Adrenal gland (tissue), 5 donors: ENCODE results near the gene GCNT2.

Experiments
- CTCF ChIP-seq, 6 experiments: fragments of 450-650 bp in 4 of 6; fragments of 200-600 bp in 2 of 6; sonication (generic) in 1 of 6; IDR thresholded peaks; 1 replicate in 5 of 6; 2 replicates in 1 of 6; pipeline versions ENCODE4 v1.5.1 to v1.8.0; 2016 to 2021; ENCODE audit warnings: antibody characterized with exemption in 6 of 6, mild to moderate bottlenecking in 2 of 6, moderate library complexity in 1 of 6
- POLR2A ChIP-seq, 2 donors: fragments of 450-650 bp; IDR thresholded peaks; one replicate each; pipeline ENCODE4 v1.6.1; 2017; ENCODE audit warnings: antibody characterized with exemption in 2 of 2, mild to moderate bottlenecking in 2 of 2, moderate library complexity in 1 of 2
- donor health status: DM: no; HTN: no; CAD: no.

GRCh38 chr6:10507298-10507697 lies 13.9 kb upstream of the GCNT2 start:
- no peak for TF ChIP-seq POLR2A (IDR thresholded peaks at IDR 0.05)
- TF ChIP-seq CTCF (IDR thresholded peaks at IDR 0.05), result no peak
